NCI-H1930 (cell line): Measurements from ENCODE around the gene CAPN15.

Experiments used
- DNase-seq, 2 experiments: peaks; one replicate each; lab custom pipeline; 2025; lab: John Stamatoyannopoulos, UW

The CAPN15 gene

DNA sequence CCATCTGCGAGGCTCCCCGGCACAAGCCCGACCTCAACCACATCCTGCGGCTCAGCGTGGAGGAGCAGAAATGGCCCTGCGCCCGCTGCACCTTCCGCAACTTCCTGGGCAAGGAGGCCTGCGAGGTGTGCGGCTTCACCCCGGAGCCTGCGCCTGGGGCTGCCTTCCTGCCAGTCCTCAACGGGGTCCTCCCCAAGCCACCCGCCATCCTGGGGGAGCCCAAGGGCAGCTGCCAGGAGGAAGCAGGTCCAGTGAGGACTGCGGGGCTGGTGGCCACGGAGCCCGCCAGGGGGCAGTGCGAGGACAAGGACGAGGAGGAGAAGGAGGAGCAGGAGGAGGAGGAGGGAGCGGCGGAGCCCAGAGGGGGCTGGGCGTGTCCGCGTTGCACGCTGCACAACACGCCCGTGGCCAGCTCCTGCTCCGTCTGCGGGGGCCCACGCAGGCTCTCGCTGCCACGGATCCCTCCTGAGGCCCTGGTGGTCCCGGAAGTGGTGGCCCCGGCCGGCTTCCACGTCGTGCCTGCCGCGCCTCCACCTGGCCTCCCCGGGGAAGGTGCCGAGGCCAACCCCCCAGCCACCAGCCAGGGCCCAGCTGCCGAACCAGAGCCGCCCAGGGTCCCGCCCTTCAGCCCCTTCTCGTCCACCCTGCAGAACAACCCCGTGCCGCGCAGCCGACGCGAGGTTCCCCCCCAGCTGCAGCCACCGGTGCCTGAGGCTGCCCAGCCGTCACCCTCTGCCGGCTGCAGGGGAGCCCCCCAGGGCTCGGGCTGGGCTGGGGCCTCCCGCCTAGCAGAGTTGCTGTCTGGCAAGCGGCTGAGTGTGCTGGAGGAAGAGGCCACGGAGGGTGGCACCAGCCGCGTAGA is 19.6 kb downstream of the CAPN15 start:
- DNase-seq, result peak; percentile 70 to 75

DNA sequence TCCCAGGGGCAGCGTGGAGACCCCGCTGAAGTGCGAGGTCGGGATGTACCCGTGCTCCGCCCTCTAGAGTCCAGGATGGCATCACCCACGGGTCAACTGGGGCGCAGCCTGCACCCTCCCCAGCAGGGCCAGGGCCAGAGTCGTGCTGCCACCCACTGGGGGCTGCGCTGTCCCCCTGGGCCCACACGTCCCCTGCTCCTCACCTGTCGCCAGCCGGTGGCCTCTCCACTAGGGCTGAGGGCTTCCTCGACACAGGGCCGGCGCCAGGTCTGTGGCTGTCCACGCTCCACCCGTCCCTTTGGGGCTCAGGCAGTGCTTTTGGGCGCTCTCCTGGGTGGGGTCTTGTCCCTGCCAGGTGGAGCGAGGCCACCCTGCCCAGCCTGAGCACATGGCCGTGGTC is 21.1 kb downstream of the CAPN15 start:
- no peak for DNase-seq

DNA sequence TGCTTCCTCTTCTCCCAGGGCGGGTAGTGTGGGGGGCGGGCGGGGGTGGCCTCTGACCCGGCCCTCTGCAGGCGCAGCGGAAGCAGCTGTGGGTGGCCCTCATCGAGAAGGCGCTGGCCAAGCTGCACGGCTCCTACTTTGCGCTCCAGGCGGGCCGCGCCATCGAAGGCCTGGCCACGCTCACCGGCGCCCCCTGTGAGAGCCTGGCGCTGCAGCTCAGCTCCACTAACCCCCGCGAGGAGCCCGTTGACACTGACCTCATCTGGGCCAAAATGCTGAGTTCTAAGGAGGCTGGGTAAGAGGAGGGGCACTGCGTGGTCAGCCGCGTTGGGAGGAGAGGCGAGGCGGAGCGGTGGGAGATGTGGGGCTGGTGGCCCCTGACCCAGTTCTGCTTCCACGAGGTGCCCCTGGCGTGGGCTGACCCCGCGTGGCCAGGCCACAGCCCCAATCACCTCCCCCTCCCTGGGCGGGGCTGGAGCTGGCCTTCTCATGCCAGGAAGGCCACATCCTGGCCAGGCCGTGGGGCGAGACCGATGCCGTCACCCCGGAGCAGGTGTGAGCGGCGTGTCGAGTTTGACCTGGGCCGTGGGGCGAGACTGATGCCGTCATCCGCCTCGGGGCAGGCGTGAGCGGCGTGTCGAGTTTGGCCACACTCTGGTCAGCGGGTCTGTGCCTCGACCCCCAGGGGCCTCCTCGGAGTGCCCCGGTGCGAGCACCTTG is 22.2 kb downstream of the CAPN15 start:
- DNase-seq, result no peak

DNA sequence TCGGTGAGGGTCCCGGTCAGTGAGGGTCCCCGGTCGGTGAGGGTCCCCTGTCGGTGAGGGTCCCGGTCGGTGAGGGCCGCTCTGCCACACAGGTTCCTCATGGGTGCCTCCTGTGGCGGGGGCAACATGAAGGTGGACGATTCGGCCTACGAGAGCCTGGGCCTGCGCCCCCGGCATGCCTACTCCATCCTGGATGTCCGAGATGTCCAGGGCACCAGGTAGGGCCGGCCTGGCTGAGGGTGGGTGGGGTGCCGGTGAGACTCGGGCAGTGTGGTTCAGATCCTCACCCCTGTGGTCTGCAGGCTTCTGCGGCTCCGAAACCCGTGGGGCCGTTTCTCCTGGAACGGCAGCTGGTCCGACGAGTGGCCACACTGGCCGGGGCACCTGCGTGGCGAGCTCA is 23.7 kb downstream of the CAPN15 start:
- no peak for DNase-seq

DNA sequence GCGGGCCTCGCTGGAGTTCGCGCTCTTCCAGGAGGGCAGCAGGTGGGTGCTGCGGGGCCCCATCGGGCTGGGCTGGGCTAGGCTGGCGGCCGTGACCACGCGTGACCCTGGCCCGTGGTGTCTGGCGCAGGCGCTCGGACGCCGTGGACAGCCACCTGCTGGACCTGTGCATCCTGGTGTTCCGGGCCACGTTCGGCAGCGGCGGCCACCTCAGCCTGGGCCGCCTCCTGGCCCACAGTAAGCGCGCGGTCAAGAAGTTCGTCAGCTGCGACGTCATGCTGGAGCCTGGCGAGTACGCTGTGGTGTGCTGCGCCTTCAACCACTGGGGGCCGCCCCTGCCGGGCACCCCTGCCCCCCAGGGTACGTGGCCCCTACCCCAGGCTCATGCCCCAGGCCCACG is 24.7 kb downstream of the CAPN15 start:
- no peak for DNase-seq

DNA sequence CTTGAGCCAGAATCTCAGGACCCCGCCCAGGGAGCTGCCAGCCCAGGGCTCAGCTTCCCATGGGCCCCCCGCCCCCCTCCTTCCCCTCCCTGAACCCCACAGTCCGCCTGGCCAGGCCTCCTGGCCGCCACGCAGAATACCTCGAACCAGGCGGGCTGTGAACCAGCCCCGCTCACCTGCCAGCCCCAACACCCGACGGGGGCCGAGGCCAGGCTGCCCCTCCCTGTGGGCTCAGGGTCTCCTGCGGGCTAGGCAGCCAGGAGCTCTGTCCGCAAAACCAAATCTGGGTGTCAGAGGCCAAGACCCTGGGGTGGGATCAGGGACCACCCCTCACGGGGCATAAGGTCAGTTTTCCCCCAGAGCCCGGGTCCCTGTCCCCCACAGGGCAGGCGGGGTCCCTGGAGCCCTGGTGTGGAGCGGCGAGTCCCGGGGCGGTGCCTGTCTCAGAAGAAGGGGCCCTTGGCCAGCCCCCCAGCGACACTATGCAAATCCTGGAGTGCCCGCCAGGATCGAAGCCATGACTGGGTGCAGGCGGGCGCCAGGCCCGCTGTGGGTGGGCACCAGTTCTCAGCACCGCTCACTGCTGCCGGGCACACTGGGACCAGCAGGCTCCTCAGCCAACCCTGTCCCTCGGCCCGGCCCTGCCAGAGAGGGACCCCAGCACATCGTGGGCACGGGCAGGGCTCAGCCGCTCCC is 26.2 kb downstream of the CAPN15 start:
- DNase-seq, result no peak

DNA sequence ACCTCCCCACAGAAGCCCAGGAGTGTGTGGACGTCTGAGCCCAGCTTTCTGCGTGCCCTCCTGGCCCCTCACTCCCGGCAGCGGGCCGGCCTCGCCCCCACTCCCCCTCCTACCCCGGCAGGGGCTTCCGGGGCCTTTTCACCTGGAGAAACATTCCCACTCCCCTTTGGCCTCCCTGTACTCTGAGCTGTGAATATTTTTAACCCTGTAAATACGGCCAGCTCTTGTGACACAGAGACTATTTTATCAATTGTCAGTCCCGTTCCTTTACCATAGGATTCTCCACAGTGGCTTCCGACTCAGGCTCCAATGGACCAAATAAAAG is 26.7 kb downstream of the CAPN15 start:
- no peak for DNase-seq

DNA sequence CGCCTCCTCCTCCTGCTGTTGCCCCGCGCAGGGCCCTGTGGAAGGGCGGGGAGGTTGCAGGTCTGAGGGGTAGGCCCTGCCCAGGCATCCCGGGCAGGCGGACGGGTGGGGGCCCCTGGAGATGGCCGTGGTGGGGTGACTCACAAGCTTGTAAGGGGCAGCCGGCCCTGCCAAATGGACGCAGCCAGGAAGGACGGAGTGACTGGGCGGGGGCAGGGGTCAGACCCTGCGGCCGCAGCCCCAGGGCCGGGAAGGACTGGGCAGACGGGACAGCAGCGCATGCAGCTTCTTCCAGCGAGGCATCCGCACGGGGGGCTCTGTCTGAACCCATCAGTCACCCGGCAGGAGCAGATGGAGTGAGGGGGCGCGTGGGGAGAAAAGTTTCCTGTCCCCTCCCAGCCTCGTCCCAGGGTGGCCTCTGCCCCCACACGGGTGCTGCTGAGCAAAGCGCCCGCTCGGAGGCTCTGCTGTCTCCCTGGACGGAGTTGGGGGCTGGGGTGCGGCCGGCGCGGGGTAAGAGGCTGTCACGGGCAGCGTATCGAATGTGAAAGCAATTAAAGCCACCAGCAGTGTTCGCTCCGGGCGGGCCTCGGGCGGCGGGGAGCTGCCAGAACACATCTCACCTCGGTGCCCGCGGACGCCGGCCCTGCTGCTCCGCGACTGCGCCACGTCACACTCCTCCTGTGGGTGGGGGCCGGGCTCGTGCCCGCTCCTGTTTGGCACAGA is 27.3 kb downstream of the CAPN15 start:
- no peak for DNase-seq

DNA sequence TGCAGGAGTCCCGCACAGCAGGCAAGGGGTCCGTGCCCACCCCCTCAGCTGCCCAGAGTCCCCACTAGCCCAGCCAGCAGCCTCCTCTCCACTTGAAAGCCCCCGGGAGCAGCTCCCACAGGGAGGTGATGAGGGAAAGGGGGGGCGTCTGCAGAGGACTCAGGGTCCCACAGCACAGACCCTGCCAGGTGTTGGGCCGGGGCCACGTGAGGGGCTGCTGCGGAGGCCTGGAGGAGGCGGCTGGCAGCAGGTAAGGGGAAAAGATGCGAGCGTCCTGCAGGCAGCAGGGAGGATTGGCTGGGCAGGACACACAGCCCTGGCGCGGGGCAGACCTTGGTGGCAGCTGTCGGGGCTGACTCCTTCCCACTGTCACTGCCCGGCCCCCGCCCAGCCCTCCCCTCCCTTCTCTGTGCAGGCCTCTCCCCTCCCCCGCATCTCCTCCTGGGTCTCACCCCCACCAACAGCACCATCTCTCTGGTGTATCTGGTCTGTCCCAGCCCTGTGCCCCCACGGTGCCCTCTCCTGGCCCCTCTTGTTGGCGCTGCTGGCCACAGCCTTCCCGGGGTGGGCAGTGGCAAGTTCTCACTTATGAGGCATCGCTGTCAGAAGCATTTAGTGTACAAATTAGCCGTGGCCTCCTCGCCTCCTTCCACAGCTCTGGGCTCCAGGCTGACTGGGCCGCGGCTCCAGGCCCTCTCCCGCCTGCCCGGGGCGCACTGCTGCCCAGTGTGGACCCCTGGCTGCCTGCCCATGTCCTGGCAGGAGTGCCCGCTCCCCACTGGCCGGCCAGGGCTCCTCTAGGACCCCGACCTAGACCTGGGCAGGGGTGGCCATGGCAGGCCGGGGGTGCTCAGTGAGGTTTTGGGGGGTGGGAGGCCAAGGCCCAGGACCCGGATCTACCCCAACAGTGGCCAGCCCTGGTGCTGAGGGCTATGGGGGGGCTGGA is 28.3 kb downstream of the CAPN15 start:
- no peak for DNase-seq

DNA sequence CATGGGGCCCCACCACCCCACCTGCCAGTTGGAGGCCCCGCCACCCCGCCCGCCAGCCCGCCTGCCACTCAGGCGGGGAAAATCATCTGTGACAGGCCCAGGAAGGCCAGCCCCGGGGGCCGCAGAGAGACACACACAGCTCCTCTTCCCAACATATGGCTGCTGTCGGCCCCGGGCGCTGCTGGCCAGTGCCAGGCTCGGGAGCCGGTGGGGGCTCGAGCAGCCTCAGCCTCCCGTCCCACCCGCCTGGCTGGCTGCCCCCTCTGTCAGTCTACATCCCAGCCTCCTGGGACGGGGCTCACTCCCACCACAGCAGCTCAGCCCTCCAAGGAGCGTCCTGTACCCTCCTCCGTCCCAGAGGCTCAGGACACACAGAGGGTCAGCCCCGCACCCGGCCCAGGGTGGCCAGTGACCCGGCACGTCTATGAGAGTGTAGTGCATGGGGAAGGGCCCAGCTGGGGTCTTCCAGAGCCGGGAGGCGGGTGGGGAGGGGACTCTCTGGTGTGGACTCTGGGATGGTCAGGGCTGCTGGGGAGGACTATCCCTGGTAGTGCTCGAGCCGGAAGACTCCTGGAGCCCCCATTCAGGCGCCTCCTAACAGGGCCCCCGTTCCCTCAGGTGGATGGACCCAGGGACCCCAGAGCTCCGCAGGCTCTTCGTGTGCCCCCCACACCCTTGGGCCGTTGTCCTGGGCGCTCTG is 29.1 kb downstream of the CAPN15 start:
- no peak for DNase-seq

DNA sequence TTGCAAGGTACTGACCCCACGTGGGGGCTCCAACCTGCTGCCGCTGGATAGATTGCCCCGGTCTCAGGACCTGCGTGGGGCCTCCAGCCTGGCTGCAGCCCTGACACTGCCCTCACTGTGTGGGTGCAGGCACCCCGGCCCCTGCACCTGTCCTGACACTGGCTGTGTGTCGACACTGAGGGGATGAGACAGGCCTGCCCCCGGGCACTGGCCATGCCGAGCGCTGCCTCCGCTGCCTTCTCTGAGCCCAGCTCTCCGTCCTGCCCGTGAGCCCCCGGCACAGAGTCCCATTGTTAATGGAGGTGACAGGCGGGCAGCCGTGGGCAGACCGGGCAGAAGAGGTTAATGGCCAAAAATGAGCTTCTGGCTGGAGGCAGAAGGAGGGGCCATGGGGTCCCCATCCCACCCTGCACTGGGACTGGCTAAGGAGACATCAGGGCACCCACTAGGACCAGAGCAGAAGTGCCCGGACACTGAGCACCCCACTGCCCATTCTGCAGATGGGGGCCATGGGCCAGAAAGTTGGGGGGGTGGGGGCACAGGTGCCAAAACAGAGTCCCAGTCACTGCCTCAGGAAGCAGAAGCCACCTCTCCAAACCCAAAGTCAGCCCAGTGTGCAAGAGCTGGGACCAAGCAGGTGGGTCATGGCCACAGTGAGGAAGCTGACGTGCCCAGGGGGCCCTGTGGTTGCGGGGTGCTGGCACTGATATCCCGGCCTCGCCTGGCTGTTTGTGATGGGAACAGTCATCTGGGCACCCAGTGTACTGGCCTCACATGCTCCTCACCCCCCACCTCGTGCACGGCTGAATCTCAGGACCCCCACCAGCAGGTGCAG is 30.2 kb downstream of the CAPN15 start:
- DNase-seq, result no peak

DNA sequence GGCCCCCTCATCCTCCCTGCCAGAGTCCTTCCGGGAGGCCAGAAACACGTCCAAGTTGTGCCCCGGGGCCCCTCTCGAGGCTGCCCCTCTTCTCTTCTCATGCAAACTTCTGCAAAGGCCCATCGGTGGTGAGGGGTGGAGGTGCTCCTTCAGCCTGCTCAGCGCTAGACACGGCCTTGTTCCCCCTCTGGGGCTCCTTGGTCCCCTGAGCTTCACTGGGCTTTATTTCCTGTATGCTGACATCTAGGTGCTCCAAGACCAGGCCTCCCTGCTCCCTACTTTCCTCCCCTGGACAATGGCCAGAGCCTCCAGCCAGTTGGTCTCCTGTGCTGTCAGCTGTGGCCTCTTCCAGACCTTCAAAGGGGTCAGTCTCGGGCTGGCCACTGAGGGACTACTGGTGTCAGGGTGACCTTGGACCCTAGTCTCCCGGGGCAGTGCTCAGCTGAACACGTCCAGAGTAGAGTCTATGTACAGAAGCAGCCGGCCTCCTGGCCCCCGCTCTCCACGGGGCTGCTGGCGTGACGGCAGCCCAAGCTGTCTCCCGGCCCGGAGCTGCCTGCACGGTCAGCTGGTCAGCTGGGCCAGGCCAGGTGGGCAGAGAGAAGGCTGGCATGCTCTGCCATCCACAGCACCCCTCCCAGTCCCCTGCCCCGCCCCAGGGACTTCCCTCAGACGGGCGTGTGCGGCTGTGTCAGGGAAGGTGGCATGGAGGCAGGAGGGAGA is 30.9 kb downstream of the CAPN15 start:
- DNase-seq, result no peak

DNA sequence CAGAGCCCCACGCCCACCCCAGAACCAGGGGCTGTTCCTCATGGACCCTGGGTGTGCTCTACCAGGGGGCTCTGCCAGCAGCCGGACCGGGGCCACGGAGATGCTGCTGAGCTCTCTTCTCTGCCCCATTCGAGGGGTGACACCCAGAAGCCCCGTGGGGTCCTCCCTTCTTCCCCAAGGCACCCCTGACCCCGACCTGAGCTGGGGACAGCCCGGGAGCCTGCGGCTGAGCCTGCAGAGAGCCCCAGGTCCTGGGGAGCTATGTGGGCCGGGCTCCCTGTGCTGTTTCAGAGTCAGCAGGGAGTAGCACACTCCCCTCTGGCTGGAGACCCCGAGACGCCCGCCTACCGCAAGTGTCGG is 31.5 kb downstream of the CAPN15 start:
- no peak for DNase-seq

DNA sequence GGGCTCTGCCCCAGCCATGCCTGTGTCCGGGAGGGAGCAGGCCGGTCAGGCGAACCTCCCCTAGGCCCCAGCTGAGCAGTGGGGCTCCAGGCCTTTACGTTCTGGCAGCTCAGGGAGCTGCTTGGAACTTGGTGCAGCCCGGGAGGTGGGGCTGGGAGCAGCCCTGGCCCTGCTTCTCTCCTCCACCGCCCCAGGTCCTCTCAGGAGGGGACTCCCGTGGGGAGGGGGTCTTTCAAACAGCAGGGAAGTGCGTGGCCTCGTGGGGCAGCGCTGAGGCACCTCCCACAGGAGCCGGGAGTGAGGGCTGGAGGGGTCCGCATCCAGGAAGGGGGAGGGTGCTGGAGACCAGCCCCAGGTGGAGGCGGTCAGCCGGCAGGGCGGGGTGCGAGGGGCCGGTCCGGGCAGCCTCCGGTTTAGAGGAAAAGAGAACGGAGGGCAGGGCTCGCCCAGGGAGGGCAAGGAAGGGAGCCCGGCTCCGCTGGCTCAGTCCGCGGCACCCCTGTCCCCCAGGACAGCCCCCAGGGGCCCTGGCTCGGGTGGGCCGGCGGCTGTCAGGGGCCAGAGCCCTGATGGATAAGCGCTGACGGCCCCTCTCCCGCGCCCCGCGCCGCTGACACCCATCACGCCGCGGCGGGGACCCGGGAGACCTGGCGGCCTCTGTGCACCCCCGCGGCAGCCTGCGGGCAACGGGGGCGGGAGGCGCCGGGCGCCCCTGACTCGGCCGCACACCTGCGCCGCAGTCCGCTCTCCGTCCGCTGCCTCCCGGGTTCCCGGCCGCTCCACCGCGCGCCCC is 32.1 kb downstream of the CAPN15 start:
- DNase-seq, result no peak

DNA sequence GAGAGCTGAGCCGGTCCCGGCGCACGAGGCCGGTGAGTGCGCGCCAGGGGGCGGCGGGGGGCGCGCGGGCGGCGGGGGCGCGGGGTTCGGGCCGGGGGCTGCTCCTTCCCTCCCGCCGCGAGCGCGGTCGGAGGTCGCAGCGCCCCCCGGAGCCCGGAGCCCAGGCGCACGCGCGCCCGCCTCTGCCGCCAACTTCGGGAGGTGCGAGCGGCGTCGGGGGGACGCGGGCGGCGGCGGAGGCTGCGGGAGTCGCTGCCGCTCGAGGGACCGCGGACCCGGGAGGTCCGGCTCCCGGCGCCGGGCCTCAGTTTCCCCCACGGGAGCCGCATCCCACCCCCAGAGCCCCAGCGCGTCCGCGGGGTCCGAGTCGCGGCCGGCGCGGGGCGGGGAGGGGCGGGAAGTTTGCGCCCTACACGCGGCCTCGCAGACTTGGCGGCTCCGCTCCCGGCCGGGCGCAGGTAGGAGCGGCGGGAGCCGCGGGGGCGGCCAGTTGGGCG is 32.7 kb downstream of the CAPN15 start, which contains the start of gene PRR35:
PRR35 (plus strand) TSS at position 191 of the 497 bp plus-strand sequence. CDS start 2,901 bp downstream, outside the sequence.
- DNase-seq, result no peak

DNA sequence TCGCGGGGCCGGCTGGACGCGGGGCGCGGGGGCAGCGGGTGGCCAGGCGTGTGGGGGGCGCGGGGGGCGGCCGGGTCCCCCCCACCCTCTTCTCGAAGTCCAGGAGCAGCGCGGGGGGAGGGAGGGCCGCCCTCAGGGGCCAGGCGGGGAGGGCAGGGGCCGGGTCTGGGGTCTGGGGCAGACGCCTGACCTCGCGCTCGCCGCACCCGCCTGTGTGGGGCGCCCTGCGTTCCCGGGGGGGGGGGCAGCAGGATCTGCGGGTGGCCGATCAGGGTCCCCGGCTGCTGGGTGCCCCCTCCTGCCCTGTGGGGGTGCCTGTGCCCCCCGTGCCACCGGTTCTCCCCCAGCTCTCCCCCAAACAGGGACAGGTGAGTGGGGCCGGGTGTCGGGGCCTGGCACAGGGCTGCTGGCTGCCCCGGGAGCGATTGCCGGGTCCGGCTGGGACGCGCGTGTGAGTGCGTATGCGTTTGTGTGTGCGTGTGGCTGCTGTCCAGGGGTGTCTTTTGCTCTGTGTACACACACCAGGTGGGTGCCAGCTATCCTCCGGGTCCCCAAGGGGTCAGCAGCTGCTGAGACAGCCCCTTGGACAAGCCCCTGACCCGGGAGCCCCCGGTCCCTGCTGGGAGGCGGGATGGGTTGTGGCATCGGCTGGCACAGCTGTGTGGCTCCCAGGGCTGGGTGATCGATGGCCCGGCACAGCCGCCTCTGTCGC is 33.3 kb downstream of the CAPN15 start:
- no peak for DNase-seq

DNA sequence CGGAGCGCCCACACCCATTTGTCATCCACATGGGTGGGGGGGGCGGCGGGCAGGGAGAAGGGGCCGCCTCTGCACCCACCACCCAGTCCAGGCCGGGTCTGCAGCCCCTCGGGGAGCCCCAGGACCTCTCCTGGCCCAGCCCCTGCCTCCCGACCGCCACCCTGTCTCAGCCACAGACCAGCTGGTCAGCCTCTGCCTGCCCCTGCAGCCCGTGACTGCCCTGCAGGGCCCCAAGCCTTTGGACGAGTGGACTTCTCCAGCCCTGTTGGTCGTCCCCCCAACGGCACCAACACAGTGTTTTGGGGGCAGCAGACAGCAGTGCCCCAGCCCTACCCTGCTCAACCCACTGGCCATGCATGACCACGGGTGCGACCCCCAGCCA is 33.9 kb downstream of the CAPN15 start:
- no peak for DNase-seq
